Vagina (tissue), 2 donors: Measurements from ENCODE around the gene LOC128125822.

ENCODE experiments used
- DNase-seq, 2 donors: peaks; one replicate each; pipeline ENCODE4 v3.0.0-alpha.2; 2017; ENCODE audit errors: extremely low spot score in 2 of 2
- H3K27ac ChIP-seq: fragments of 200-600 bp; sonication (generic); one replicate; pipeline ENCODE4 v1.5.1; 2019
- H3K27me3 ChIP-seq: fragments of 200-600 bp; sonication (generic); one replicate; pipeline ENCODE4 v1.5.1; 2019
- H3K36me3 ChIP-seq, 2 donors: fragments of 200-600 bp; sonication (generic); one replicate each; pipeline ENCODE4 v1.5.1; 2017 to 2019
- H3K4me1 ChIP-seq: fragments of 200-600 bp; sonication (generic); one replicate; pipeline ENCODE4 v1.5.1; 2019
- H3K4me3 ChIP-seq, 2 donors: fragments of 200-600 bp; sonication (generic); 1 replicate in 1 of 2; 2 replicates in 1 of 2; pipeline ENCODE4 v1.5.1; 2016 to 2019
- H3K9me3 ChIP-seq: fragments of 200-600 bp; sonication (generic); one replicate; pipeline ENCODE4 v1.5.1; 2019
- POLR2A ChIP-seq, 2 donors: fragments of 450-650 bp; IDR thresholded peaks; one replicate each; pipeline ENCODE4 v1.6.1; 2017; ENCODE audit warnings: antibody characterized with exemption in 2 of 2, mild to moderate bottlenecking in 2 of 2, moderate library complexity in 2 of 2
- POLR2AphosphoS5 ChIP-seq, 2 donors: sonication (generic); formaldehyde crosslinking; IDR thresholded peaks; one replicate each; pipeline ENCODE4 v1.9.0; 2017; ENCODE audit warnings: antibody characterized with exemption in 2 of 2, mild to moderate bottlenecking in 2 of 2, low read depth in 1 of 2; ENCODE audit not compliant: insufficient read depth in 1 of 2
- intact Hi-C: fragments of 100-400 bp; cut with DNase I; formaldehyde crosslinking; loops from one replicate; pipeline ENCODE4 v1.15.1; 2023
- TF ChIP-seq, protein P1 (sequence below), 3 experiments: fragments of 450-650 bp in 2 of 3; fragments of 200-600 bp in 1 of 3; sonication (generic) in 1 of 3; IDR thresholded peaks; one replicate each; pipeline ENCODE4 v1.5.1; 2017 to 2019; ENCODE audit warnings: antibody characterized with exemption in 3 of 3, mild to moderate bottlenecking in 2 of 3, moderate library complexity in 2 of 3

LOC128125822 gene

DNA sequence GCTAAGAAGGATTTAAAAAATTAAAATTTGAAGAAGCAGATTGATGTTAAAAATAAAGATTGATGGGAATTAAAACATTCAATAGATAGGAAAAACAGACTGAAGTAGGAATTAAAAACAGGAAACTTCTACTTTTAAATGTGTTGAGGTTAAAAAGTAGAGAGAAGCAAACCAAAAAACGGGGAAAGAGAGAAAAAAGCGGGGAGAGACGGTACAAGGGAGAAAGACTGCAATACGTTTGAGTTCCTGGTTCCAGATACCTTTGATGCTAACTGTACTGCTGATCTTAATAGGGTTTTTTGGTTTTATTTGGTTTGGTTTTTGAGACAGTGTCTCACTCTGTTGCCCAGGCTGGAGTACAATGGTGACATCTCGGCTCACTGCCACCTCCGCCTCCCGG lies 27.0 kb downstream of the LOC128125822 start:
- intact Hi-C loops: loop anchor here (5.0 kb wide), 1 partner anchor 168 kb away; no protein-coding TSS in a partner anchor
- no peak overlapping the region for H3K27ac ChIP-seq
- H3K4me1 ChIP-seq: peaks cover 7% of the 10 kb centered on the region
- no peak overlapping the region for H3K4me3 ChIP-seq
- no peaks in the 10 kb centered on the region for H3K9me3 ChIP-seq
- TF ChIP-seq, protein P1, sequence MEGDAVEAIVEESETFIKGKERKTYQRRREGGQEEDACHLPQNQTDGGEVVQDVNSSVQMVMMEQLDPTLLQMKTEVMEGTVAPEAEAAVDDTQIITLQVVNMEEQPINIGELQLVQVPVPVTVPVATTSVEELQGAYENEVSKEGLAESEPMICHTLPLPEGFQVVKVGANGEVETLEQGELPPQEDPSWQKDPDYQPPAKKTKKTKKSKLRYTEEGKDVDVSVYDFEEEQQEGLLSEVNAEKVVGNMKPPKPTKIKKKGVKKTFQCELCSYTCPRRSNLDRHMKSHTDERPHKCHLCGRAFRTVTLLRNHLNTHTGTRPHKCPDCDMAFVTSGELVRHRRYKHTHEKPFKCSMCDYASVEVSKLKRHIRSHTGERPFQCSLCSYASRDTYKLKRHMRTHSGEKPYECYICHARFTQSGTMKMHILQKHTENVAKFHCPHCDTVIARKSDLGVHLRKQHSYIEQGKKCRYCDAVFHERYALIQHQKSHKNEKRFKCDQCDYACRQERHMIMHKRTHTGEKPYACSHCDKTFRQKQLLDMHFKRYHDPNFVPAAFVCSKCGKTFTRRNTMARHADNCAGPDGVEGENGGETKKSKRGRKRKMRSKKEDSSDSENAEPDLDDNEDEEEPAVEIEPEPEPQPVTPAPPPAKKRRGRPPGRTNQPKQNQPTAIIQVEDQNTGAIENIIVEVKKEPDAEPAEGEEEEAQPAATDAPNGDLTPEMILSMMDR (IDR thresholded peaks at IDR 0.05): no peak
- no peak for TF ChIP-seq POLR2A (IDR thresholded peaks at IDR 0.05)
- no peak for TF ChIP-seq POLR2AphosphoS5 (IDR thresholded peaks at IDR 0.05; ENCODE audit: insufficient read depth in 1 of 2, low read depth in 1 of 2)
- no peaks in the 10 kb centered on the region for H3K27me3 ChIP-seq
- DNase-seq: no peak
- H3K36me3 ChIP-seq: no peaks in the 10 kb centered on the region

DNA sequence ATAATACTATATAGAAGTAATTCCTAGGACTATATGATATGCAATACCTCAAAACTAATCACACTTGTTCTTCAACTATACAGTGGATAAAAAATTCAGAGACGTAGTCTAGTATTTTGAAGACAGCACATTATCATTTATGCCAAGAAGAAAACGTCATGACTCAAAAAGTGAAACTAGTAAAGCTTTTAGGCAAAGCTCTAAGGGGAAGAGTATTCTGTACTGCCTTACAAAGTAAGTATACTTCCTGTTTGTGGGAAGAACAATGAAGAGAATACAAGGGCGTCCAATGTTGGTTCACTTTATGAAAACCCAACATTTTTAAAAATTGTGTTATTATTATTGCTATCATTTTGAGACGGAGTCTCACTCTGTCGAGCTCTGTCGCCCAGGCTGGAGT lies 27.9 kb downstream of the LOC128125822 start:
- no peaks in the 10 kb centered on the region for H3K27me3 ChIP-seq
- H3K27ac ChIP-seq: no peak overlapping the region
- no peak overlapping the region for H3K4me3 ChIP-seq
- intact Hi-C loops: no loop called here
- no peaks in the 10 kb centered on the region for H3K9me3 ChIP-seq
- H3K36me3 ChIP-seq: no peaks in the 10 kb centered on the region
- no peak for DNase-seq
- TF ChIP-seq POLR2AphosphoS5 (IDR thresholded peaks at IDR 0.05; ENCODE audit: insufficient read depth in 1 of 2, low read depth in 1 of 2) (no peak), POLR2A (IDR thresholded peaks at IDR 0.05) (no peak)
- TF ChIP-seq, protein P1 (IDR thresholded peaks at IDR 0.05): no peak
- H3K4me1 ChIP-seq: peaks cover 7% of the 10 kb centered on the region

DNA sequence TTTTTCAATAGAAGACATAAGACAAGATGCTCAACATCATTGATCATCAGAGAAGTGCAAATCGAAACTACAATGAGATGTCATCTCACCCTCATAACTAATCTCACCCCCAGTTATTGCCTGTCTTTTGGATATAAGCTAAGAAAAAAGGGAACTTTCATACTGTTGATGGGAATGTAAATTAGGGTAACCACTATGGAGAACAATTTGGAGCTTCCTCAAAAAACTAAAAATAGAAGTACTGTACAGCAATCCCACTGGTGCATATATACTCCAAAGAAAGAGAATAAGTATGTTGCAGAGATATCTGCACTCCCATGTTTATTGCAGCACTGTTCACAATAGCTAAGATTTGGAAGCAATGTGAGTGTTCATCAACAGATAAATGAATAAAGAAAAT lies 37.0 kb downstream of the LOC128125822 start:
- Histone ChIP-seq H3K4me1 (no peaks in the 10 kb centered on the region), H3K36me3 (no peaks in the 10 kb centered on the region), H3K9me3 (no peaks in the 10 kb centered on the region), H3K27ac (no peak overlapping the region), H3K27me3 (no peaks in the 10 kb centered on the region), H3K4me3 (no peak overlapping the region)
- no peak for TF ChIP-seq POLR2A (IDR thresholded peaks at IDR 0.05)
- no peak for TF ChIP-seq POLR2AphosphoS5 (IDR thresholded peaks at IDR 0.05; ENCODE audit: insufficient read depth in 1 of 2, low read depth in 1 of 2)
- TF ChIP-seq, protein P1 (IDR thresholded peaks at IDR 0.05): no peak
- no peak for DNase-seq
- intact Hi-C loops: no loop called here

DNA sequence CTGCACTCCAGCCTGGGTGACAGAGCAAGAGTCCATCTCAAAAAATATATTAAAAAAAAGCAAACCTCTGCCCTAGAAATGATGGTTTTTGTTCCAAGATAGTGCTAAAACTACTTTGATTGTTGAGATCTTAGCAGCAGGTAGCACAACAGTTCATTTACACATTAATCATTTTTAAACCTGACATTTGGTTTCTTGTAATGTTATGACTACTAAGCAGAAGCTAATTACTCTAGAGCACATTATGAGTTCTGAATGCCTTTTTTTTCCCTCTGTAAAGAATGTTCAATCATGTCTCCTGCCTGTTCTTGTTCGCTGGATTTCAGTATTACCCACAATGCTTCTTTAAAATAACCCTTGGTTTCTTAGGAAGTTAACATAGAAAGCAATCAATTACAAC lies 38.7 kb downstream of the LOC128125822 start:
- no peaks in the 10 kb centered on the region for H3K4me1 ChIP-seq
- no peaks in the 10 kb centered on the region for H3K27me3 ChIP-seq
- no peak for TF ChIP-seq POLR2A (IDR thresholded peaks at IDR 0.05)
- TF ChIP-seq POLR2AphosphoS5 (IDR thresholded peaks at IDR 0.05; ENCODE audit: insufficient read depth in 1 of 2, low read depth in 1 of 2): no peak
- TF ChIP-seq, protein P1 (IDR thresholded peaks at IDR 0.05): no peak
- H3K27ac ChIP-seq: no peak overlapping the region
- H3K4me3 ChIP-seq: no peak overlapping the region
- no peak for DNase-seq
- no peaks in the 10 kb centered on the region for H3K9me3 ChIP-seq
- no peaks in the 10 kb centered on the region for H3K36me3 ChIP-seq
- intact Hi-C loops: no loop called here

DNA sequence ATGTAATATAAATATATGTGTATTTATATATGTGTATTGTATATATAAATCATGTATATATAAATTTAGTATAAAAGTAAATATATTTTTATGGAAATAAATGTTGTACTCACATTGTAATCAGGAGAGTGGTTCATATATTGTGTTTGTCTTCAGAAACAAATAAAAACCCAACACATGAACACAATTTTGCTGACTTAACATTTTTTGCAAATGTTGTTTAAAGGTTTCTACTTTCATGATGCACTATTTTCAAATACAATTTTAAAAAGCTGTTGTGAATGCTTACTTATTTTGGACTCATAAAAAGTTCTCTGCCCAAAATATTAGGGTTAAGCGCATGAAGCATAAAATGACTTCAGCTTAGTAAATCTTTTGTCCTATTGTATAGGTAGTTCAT lies 39.3 kb downstream of the LOC128125822 start:
- no peak for DNase-seq
- Histone ChIP-seq H3K4me1 (no peaks in the 10 kb centered on the region), H3K36me3 (no peaks in the 10 kb centered on the region), H3K27me3 (no peaks in the 10 kb centered on the region), H3K27ac (no peak overlapping the region), H3K4me3 (no peak overlapping the region), H3K9me3 (no peaks in the 10 kb centered on the region)
- intact Hi-C loops: no loop called here
- TF ChIP-seq, protein P1 (IDR thresholded peaks at IDR 0.05): no peak
- no peak for TF ChIP-seq POLR2AphosphoS5 (IDR thresholded peaks at IDR 0.05; ENCODE audit: insufficient read depth in 1 of 2, low read depth in 1 of 2)
- no peak for TF ChIP-seq POLR2A (IDR thresholded peaks at IDR 0.05)
